ENCODE data around the gene TMEM184C. TPM values are rescaled to one million over a fixed set of nuclear protein-coding genes. Genes with fewer than 3 reads are reported as not detected.

The TMEM184C gene
- total and polyA plus RNA-seq, 8 donors = 2.2 to 19.2 (median 13.6) TPM

DNA sequence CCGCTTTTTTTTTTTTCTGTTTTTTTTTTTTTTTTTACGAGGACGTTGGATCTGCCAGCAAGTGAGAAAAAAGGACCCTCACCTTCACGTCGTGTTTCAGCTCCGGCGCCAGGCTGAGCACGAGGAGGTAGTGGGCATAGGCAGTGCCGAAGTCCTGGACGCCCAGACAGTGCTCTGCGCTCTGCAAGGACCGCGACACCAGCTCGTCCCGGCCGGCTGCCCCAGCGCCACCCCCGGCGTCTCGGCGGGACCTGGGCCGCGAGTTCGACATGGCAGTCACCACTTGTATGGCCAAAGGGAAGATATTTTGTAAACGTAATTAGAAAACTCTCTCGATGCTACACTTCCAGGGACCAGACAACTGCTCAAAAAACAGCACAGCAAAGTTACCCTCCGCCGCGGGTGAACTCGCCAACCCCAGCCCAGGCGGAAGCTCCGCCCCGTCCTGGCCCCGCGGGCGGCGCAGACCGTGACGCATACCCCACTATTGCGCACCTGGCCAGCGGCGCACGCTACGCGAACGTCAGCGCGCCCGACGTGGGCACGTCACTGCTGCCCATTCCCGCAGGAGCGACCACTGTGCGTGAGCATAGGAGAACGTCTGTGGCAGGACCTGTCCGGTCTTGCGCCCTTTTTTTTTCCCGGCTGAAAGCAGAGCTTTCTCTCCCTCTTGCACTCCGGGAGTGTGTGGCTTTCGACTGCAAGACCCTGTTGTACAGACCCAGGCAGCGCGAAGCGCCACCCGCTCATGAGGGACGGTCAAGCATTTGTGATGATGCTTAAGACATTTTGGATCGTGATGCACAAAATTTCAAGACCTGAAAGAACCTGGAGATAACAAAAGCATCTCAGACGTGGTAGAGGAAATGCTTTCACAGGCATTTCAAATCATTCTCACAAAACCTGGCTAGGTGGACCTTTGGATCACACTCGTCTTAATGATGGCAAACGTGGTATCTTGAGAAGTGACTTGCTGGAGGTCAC is 66.8 kb downstream of the TMEM184C start, which contains the start of gene PRMT9:
TSS of gene PRMT9 (minus strand) at position 447 of the 984 bp plus-strand sequence. CDS start at position 271, 176 bp downstream.
- ATAC-seq (peak; percentile 97 to 99 (median 99)), FAIRE-seq (no peak), DNase-seq (peak; percentile 88 to 94 (median 92))
- TF ChIP-seq, protein P1, sequence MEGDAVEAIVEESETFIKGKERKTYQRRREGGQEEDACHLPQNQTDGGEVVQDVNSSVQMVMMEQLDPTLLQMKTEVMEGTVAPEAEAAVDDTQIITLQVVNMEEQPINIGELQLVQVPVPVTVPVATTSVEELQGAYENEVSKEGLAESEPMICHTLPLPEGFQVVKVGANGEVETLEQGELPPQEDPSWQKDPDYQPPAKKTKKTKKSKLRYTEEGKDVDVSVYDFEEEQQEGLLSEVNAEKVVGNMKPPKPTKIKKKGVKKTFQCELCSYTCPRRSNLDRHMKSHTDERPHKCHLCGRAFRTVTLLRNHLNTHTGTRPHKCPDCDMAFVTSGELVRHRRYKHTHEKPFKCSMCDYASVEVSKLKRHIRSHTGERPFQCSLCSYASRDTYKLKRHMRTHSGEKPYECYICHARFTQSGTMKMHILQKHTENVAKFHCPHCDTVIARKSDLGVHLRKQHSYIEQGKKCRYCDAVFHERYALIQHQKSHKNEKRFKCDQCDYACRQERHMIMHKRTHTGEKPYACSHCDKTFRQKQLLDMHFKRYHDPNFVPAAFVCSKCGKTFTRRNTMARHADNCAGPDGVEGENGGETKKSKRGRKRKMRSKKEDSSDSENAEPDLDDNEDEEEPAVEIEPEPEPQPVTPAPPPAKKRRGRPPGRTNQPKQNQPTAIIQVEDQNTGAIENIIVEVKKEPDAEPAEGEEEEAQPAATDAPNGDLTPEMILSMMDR (IDR thresholded peaks at IDR 0.05) = no peak
- Histone ChIP-seq H3K27me3 (no peaks in the 10 kb centered on the region), H3K4me1 (peaks cover 0 to 14% (median 0%) of the 10 kb centered on the region in 3 donors), H3K36me3 (no peaks in the 10 kb centered on the region), H3K9me3 (no peaks in the 10 kb centered on the region), H3K27ac (peak within 1 kb of the TSS; percentile 82 to 93 (median 89)), H3K4me3 (peak within 1 kb of the TSS; percentile 74 to 85 (median 76))
- WGBS, 2 donors = 0% methylated on average over 68 to 69 of the region's 69 CpGs
- intact Hi-C loops (cut with DNase I) = no loop called here

DNA sequence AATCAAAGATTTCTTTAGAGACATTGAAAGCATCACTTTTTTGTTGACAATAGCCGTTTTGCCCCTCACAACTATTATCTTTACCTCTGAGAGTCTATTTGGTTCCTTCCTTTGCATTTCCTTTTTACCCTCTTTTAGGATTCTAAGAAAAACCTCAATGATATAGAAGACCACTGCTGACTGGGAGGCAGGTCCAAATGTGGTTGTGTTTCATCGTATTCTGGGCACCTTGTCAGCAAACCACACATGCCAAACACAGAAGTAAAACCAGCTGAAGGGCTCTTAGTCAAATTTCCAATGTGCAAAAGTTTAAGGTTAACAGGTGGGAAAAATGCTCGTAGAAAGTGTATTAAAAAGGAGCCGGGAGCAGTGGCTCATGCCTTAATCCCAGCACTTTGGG is 71.9 kb downstream of the TMEM184C start:
- Histone ChIP-seq H3K27ac (no peak overlapping the region), H3K9me3 (no peaks in the 10 kb centered on the region), H3K4me3 (no peak overlapping the region), H3K36me3 (no peaks in the 10 kb centered on the region), H3K27me3 (no peaks in the 10 kb centered on the region), H3K4me1 (peaks cover 0 to 18% (median 15%) of the 10 kb centered on the region in 3 donors)
- TF ChIP-seq, protein P1 (IDR thresholded peaks at IDR 0.05) = no peak
- WGBS, 2 donors = 51 to 65% methylated on average over 4 of the region's 4 CpGs
- intact Hi-C loops (cut with DNase I) = no loop called here
- no peak for DNase-seq
- ATAC-seq = no peak
- FAIRE-seq = no peak

DNA sequence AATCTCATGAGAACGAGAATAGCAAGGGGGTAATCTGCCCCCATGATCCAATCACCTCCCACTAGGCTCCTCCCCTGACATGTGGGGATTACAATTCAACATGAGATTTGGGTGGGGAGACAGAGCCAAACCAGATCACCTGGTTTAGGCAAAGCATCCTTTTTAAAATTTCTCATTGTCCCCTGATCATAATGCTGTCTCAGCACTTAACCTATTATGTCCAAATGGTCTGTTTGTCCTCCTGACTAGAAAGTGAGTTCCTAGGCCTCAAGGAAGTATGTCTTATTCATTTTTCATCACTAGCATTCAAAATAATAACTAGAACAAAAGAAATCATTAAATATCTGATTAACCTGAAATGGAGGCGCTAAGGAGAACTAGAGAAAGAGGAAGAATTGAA is 74.6 kb downstream of the TMEM184C start:
- ATAC-seq (no peak), DNase-seq (no peak), FAIRE-seq (no peak)
- intact Hi-C loops (cut with DNase I) = no loop called here
- Histone ChIP-seq H3K27ac (no peak overlapping the region), H3K36me3 (no peaks in the 10 kb centered on the region), H3K9me3 (no peaks in the 10 kb centered on the region), H3K27me3 (no peaks in the 10 kb centered on the region), H3K4me3 (no peak overlapping the region), H3K4me1 (peaks cover 0 to 15% (median 13%) of the 10 kb centered on the region in 3 donors)
- TF ChIP-seq, protein P1 (IDR thresholded peaks at IDR 0.05) = no peak
- WGBS, 2 donors = 88 to 90% methylated on average over 2 of the region's 2 CpGs

DNA sequence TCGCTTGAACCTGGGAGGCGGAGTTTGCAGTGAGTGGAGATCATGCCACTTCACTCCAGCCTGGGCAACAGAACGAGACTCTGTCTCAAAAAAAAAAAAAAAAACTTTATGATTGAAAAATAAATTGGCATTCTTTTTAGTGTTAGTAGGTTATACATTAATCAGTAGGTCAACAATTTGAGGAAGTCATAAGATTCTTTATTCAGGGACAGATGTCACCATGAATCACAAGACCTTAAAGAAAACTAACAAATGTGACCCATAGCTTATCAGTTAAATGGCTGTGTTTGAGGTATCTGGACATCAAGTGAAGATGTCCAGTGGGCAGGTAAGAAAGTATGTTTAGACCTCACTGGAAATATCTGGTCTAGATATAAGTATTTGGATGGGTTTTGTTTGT is 76.0 kb downstream of the TMEM184C start:
- no peak for FAIRE-seq
- 47 to 48% methylated on average over 3 of the region's 3 CpGs for WGBS, 2 donors
- no peaks in the 10 kb centered on the region for H3K27me3 ChIP-seq
- H3K27ac ChIP-seq = no peak overlapping the region
- no peaks in the 10 kb centered on the region for H3K36me3 ChIP-seq
- H3K4me1 ChIP-seq = peaks cover 0 to 15% (median 13%) of the 10 kb centered on the region in 3 donors
- ATAC-seq = peak; percentile 68 to 93 (median 82)
- no peak for DNase-seq
- H3K9me3 ChIP-seq = no peaks in the 10 kb centered on the region
- intact Hi-C loops (cut with DNase I) = no loop called here
- TF ChIP-seq, protein P1 (IDR thresholded peaks at IDR 0.05) = no peak
- H3K4me3 ChIP-seq = no peak overlapping the region
